ENCODE data around the gene SEC61A2. TPM values are rescaled to one million over a fixed set of nuclear protein-coding genes. Genes with fewer than 3 reads are reported as not detected.
A peak's percentile ranks its signal among the peaks of the same experiment; 100 is the strongest.

The SEC61A2 gene
- total and polyA plus RNA-seq, 12 donors, result 5.8 to 17.8 (median 10.6) TPM

GRCh38 chr10:12195281-12195602 lies 65.8 kb downstream of the SEC61A2 start:
- TF ChIP-seq, protein P1, sequence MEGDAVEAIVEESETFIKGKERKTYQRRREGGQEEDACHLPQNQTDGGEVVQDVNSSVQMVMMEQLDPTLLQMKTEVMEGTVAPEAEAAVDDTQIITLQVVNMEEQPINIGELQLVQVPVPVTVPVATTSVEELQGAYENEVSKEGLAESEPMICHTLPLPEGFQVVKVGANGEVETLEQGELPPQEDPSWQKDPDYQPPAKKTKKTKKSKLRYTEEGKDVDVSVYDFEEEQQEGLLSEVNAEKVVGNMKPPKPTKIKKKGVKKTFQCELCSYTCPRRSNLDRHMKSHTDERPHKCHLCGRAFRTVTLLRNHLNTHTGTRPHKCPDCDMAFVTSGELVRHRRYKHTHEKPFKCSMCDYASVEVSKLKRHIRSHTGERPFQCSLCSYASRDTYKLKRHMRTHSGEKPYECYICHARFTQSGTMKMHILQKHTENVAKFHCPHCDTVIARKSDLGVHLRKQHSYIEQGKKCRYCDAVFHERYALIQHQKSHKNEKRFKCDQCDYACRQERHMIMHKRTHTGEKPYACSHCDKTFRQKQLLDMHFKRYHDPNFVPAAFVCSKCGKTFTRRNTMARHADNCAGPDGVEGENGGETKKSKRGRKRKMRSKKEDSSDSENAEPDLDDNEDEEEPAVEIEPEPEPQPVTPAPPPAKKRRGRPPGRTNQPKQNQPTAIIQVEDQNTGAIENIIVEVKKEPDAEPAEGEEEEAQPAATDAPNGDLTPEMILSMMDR (IDR thresholded peaks at IDR 0.05), result no peak
- intact Hi-C loops (cut with DNase I), result no loop called here
- H3K4me1 ChIP-seq, result peaks cover 0 to 57% (median 36%) of the 10 kb centered on the region in 9 donors
- ATAC-seq (peak in 1 of 8 donors; percentile 58), DNase-seq (no peak)
- peak overlapping the region in 9 of 10 donors; percentile 86 to 97 (median 92) for H3K27ac ChIP-seq
- WGBS, 2 donors, result 0% methylated on average over 12 of the region's 12 CpGs
- no peaks in the 10 kb centered on the region for H3K27me3 ChIP-seq
- H3K4me3 ChIP-seq, result peak overlapping the region; percentile 50 to 91 (median 82)
- no peaks in the 10 kb centered on the region for H3K9me3 ChIP-seq
- H3K36me3 ChIP-seq, result peaks cover 0 to 29% (median 3%) of the 10 kb centered on the region in 9 donors

DNA sequence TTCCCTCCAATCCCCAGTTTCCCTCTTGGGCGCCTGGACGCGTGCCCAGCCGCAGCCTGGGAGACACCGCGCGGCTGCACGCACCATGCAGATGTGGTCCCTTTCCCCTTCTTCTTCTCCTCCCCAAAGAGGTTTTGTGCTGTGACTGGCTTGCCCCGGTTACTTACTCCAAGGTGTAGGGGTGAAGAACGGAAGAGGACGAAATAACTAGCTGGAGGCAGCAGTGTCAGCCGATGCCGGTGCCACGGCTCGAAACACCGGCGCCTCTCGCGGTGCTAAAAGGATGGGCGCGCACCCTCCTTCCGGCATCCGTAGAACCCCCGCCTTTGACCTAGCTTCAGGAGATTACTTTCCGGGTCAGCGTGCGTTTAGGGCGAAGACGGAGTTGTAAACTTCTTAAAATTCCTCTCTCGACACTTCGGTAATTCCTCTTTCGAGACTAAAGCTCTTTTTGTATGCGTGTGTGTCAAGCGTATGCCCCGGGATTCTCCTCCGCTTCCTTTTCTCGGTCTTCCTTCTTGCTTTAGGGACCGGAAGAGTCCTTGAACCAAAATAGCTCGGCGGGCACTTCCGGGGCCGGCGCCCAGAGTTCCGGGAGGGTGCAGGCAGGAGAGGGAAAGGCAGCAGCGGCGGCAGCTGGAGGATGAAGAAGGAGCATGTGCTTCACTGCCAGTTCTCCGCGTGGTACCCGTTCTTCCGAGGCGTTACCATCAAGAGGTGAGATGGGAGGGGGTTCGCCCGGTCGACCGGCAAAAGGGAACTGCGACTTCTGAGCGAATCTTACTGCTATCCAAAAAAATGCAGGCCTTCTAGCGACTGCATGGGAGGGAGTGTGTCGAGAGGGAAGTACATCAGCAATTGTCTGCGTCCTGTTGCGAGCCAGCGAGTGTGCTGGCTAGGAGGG lies 66.4 kb downstream of the SEC61A2 start, which contains the start of the genes CDC123 and NUDT5:
Gene CDC123, plus strand, starts transcription at position 586 of the 904 bp plus-strand sequence. Its CDS starts 58 bp downstream, at position 644.
Gene NUDT5, minus strand, starts transcription at position 289 of the 904 bp plus-strand sequence. CDS start 9,600 bp downstream, outside the sequence.
- intact Hi-C loops (cut with DNase I), result no loop called here
- DNase-seq (peak; percentile 84 to 89), ATAC-seq (peak; percentile 96 to 99 (median 98))
- TF ChIP-seq, protein P1 (IDR thresholded peaks at IDR 0.05), result peak in 1 of 9 donors; percentile 7
- H3K9me3 ChIP-seq, result no peaks in the 10 kb centered on the region
- H3K27ac ChIP-seq, result peak within 1 kb of the TSS; percentile 71 to 97 (median 92)
- H3K4me3 ChIP-seq, result peak within 1 kb of the TSS; percentile 50 to 91 (median 82)
- 0% methylated on average over 62 of the region's 62 CpGs for WGBS, 2 donors
- H3K27me3 ChIP-seq, result no peaks in the 10 kb centered on the region
- H3K4me1 ChIP-seq, result peaks cover 0 to 56% (median 36%) of the 10 kb centered on the region in 9 donors
- H3K36me3 ChIP-seq, result peaks cover 0 to 35% (median 3%) of the 10 kb centered on the region in 9 donors

GRCh38 chr10:12196531-12197211 lies 67.2 kb downstream of the SEC61A2 start:
- intact Hi-C loops (cut with DNase I), result no loop called here
- Histone ChIP-seq H3K4me1 (peaks cover 0 to 54% (median 36%) of the 10 kb centered on the region in 9 donors), H3K9me3 (no peaks in the 10 kb centered on the region), H3K4me3 (peak overlapping the region; percentile 50 to 91 (median 82)), H3K36me3 (peaks cover 0 to 43% (median 3%) of the 10 kb centered on the region in 9 donors), H3K27ac (peak overlapping the region in 9 of 10 donors; percentile 86 to 97 (median 92)), H3K27me3 (no peaks in the 10 kb centered on the region)
- 10 to 11% methylated on average over 15 of the region's 15 CpGs for WGBS, 2 donors
- TF ChIP-seq, protein P1 (IDR thresholded peaks at IDR 0.05), result no peak
- DNase-seq (no peak), ATAC-seq (no peak)

DNA sequence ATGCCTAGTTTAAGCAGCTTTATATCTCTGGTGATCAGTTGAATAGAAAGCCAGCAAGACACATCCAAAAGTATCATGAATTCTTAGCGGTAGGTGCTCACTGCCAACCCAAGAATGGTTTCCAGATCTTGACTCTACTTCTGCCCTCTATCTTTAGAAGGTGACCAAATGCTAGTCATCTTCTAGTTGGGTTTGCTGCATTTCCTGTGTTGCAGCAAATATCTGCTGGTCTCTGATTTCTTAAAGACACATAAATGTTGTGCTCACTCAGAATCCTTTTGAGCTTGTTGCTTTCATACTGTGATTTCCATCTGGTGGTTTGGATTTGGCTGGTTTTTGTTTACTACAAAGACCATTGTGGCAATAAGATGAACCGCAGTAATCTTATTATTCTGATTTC lies 68.7 kb downstream of the SEC61A2 start:
- intact Hi-C loops (cut with DNase I), result no loop called here
- Histone ChIP-seq H3K4me3 (no peak overlapping the region), H3K27ac (no peak overlapping the region), H3K36me3 (peaks cover 0 to 49% (median 9%) of the 10 kb centered on the region in 9 donors), H3K4me1 (peaks cover 0 to 47% (median 33%) of the 10 kb centered on the region in 9 donors), H3K27me3 (no peaks in the 10 kb centered on the region), H3K9me3 (no peaks in the 10 kb centered on the region)
- ATAC-seq, result no peak
- TF ChIP-seq, protein P1 (IDR thresholded peaks at IDR 0.05), result no peak
- 90 to 98% methylated on average over 2 of the region's 2 CpGs for WGBS, 2 donors
- no peak for DNase-seq

Data from heart right ventricle (tissue), 16 donors.